K562 (cell line): ENCODE results near the gene HPCAL1.

Experiments
- MCM3 ChIP-seq: fragments of 450-650 bp; IDR thresholded peaks from 2 replicates; pipeline ENCODE4 v1.6.1; 2016
- ZNF324 ChIP-seq: fragments of 250-450 bp; sonication (Bioruptor Pico); IDR thresholded peaks from 2 replicates; pipeline ENCODE4 v1.4.0; 2020; ENCODE audit warnings: mild to moderate bottlenecking
- TF ChIP-seq, protein P1 (sequence below): sonication (generic); formaldehyde crosslinking; IDR thresholded peaks from 2 replicates; pipeline ENCODE4 v1.8.0; 2022; ENCODE audit warnings: mild to moderate bottlenecking, missing genetic modification reagents

DNA sequence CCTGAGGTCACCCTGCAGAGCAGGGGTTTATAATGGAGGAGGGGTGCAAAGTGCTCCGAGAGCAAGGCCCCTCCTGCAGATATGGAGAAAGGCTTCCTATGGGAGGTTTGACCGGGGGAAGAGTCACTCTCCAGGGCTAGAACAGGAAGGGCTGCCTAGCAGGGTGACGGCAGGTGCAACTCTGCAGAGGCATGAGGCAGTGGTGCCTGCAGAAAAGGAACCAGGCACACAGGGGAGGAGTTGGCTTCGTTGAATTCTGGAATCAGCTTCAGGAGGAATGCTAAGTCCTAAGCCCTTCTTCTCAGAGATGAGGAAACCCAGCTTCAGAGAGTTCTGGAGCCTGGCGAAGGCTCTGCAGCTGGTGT is 17.5 kb upstream of the HPCAL1 start:
- TF ChIP-seq, protein P1, sequence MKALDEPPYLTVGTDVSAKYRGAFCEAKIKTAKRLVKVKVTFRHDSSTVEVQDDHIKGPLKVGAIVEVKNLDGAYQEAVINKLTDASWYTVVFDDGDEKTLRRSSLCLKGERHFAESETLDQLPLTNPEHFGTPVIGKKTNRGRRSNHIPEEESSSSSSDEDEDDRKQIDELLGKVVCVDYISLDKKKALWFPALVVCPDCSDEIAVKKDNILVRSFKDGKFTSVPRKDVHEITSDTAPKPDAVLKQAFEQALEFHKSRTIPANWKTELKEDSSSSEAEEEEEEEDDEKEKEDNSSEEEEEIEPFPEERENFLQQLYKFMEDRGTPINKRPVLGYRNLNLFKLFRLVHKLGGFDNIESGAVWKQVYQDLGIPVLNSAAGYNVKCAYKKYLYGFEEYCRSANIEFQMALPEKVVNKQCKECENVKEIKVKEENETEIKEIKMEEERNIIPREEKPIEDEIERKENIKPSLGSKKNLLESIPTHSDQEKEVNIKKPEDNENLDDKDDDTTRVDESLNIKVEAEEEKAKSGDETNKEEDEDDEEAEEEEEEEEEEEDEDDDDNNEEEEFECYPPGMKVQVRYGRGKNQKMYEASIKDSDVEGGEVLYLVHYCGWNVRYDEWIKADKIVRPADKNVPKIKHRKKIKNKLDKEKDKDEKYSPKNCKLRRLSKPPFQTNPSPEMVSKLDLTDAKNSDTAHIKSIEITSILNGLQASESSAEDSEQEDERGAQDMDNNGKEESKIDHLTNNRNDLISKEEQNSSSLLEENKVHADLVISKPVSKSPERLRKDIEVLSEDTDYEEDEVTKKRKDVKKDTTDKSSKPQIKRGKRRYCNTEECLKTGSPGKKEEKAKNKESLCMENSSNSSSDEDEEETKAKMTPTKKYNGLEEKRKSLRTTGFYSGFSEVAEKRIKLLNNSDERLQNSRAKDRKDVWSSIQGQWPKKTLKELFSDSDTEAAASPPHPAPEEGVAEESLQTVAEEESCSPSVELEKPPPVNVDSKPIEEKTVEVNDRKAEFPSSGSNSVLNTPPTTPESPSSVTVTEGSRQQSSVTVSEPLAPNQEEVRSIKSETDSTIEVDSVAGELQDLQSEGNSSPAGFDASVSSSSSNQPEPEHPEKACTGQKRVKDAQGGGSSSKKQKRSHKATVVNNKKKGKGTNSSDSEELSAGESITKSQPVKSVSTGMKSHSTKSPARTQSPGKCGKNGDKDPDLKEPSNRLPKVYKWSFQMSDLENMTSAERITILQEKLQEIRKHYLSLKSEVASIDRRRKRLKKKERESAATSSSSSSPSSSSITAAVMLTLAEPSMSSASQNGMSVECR = no peak
- TF ChIP-seq MCM3 (no peak), ZNF324 (CRISPR knock-in tag) (no peak)
